Testis (tissue), 3 donors: ENCODE results near the gene SSMEM1. TPM values are rescaled to one million over a fixed set of nuclear protein-coding genes. Genes with fewer than 3 reads are reported as not detected.
A peak's percentile ranks its signal among the peaks of the same experiment; 100 is the strongest.
"Not testable (repeated sequence)": the region's sequence is repeated elsewhere in the genome, so short reads cannot be mapped to it uniquely, and the experiment has no call there.

Source experiments
- DNase-seq: peaks from one replicate; pipeline ENCODE4 v3.0.0-alpha.2; 2019
- H3K27ac ChIP-seq, 2 donors: fragments of 200-600 bp; sonication (generic); one replicate each; pipeline ENCODE4 v1.5.1; 2019
- H3K27me3 ChIP-seq: fragments of 200-600 bp; sonication (generic); one replicate; pipeline ENCODE4 v1.5.1; 2019
- H3K36me3 ChIP-seq: fragments of 200-600 bp; sonication (generic); one replicate; pipeline ENCODE4 v1.5.1; 2017; ENCODE audit warnings: low read depth; ENCODE audit errors: missing control alignments
- H3K4me1 ChIP-seq: fragments of 200-600 bp; sonication (generic); one replicate; pipeline ENCODE4 v1.5.1; 2019
- H3K4me3 ChIP-seq, 2 donors: fragments of 200-600 bp; sonication (generic); one replicate each; pipeline ENCODE4 v1.5.1; 2017 to 2019
- H3K9me3 ChIP-seq: fragments of 200-600 bp; sonication (generic); one replicate; pipeline ENCODE4 v1.5.1; 2017
- CTCF ChIP-seq, 3 experiments: fragments of 450-650 bp in 2 of 3; fragments of 200-600 bp in 1 of 3; sonication (generic) in 1 of 3; IDR thresholded peaks; one replicate each; pipeline ENCODE4 v1.5.1; 2016 to 2019; ENCODE audit warnings: antibody characterized with exemption in 3 of 3, mild to moderate bottlenecking in 2 of 3, moderate library complexity in 1 of 3
- POLR2A ChIP-seq: fragments of 450-650 bp; IDR thresholded peaks from one replicate; pipeline ENCODE4 v1.6.1; 2017; ENCODE audit warnings: antibody characterized with exemption, mild to moderate bottlenecking, moderate library complexity
- WGBS, 2 donors: methylation state at CpG; one replicate each; pipeline ENCODE4 v1.1.5; 2018; 5-methylcytosine and 5-hydroxymethylcytosine counted together
- intact Hi-C: fragments of 100-400 bp; cut with DNase I; formaldehyde crosslinking; loops from one replicate; pipeline ENCODE4 v1.15.1; 2023; ENCODE audit warnings: low total_unique reads
- polyA plus RNA-seq: library from polyadenylated mRNA; stranded (reverse); fragments of 350-450 nt; fragmentation: Illumina TruSeq; extraction: RNeasy Lipid Tissue Mini Kit (QIAGEN cat#74804); gene quantifications from one replicate; pipeline ENCODE4 v1.2.3, GENCODE V29; 2014; ENCODE audit warnings: low read depth, low replicate concordance; ENCODE audit not compliant: insufficient read depth
- total RNA-seq, 2 donors: library from RNA; depleted of rRNA; stranded (reverse); fragments of >200 nt; gene quantifications; one replicate each; pipeline ENCODE4 v1.2.3, GENCODE V29; 2016

SSMEM1 gene
- total and polyA plus RNA-seq, 3 donors from 2014 or later = 17.8 to 61.0 (median 34.8) TPM

GRCh38 chr7:130221746-130222145 lies 14.1 kb downstream of the SSMEM1 start:
- no peak overlapping the region for H3K27ac ChIP-seq
- intact Hi-C loops = no loop called here
- no peaks in the 10 kb centered on the region for H3K9me3 ChIP-seq
- H3K4me1 ChIP-seq = no peaks in the 10 kb centered on the region
- H3K4me3 ChIP-seq = no peak overlapping the region
- DNase-seq = no peak
- no peaks in the 10 kb centered on the region for H3K27me3 ChIP-seq
- WGBS, 2 donors = 90 to 97% methylated on average over 4 of the region's 4 CpGs
- H3K36me3 ChIP-seq = no peaks in the 10 kb centered on the region
- TF ChIP-seq CTCF (IDR thresholded peaks at IDR 0.05) (no peak), POLR2A (no peak)

- WGBS, 2 donors = 41 to 94% methylated on average over 1 of the region's 1 CpG
- TF ChIP-seq POLR2A (no peak), CTCF (IDR thresholded peaks at IDR 0.05) (no peak)
- intact Hi-C loops = no loop called here
- H3K4me3 ChIP-seq = no peak overlapping the region
- H3K27me3 ChIP-seq = no peaks in the 10 kb centered on the region
- H3K9me3 ChIP-seq = no peaks in the 10 kb centered on the region
- H3K36me3 ChIP-seq = no peaks in the 10 kb centered on the region
- no peak overlapping the region for H3K27ac ChIP-seq
- no peaks in the 10 kb centered on the region for H3K4me1 ChIP-seq
- DNase-seq = no peak
These were observed 16.0 kb downstream of the SSMEM1 start for GRCh38 chr7:130223646-130224045.

GRCh38 chr7:130224210-130224609 lies 16.6 kb downstream of the SSMEM1 start:
- no peaks in the 10 kb centered on the region for H3K27me3 ChIP-seq
- 91 to 92% methylated on average over 5 of the region's 5 CpGs for WGBS, 2 donors
- H3K9me3 ChIP-seq = no peaks in the 10 kb centered on the region
- TF ChIP-seq CTCF (IDR thresholded peaks at IDR 0.05) (no peak), POLR2A (no peak)
- H3K4me3 ChIP-seq = no peak overlapping the region
- no peaks in the 10 kb centered on the region for H3K36me3 ChIP-seq
- no peaks in the 10 kb centered on the region for H3K4me1 ChIP-seq
- no peak for DNase-seq
- H3K27ac ChIP-seq = no peak overlapping the region
- intact Hi-C loops = no loop called here

- H3K36me3 ChIP-seq, intact Hi-C loops, H3K9me3 ChIP-seq, H3K27me3 ChIP-seq, H3K4me1 ChIP-seq, H3K27ac ChIP-seq, H3K4me3 ChIP-seq: not testable (repeated sequence)
- peak; percentile 16 for DNase-seq
- WGBS, 2 donors = 71 to 75% methylated on average over 3 of the region's 3 CpGs
These were observed 17.3 kb downstream of the SSMEM1 start for GRCh38 chr7:130224923-130225322.

GRCh38 chr7:130226333-130226732 lies 18.7 kb downstream of the SSMEM1 start:
- H3K9me3 ChIP-seq = no peaks in the 10 kb centered on the region
- H3K4me1 ChIP-seq = no peaks in the 10 kb centered on the region
- intact Hi-C loops = no loop called here
- no peak for DNase-seq
- H3K4me3 ChIP-seq = no peak overlapping the region
- TF ChIP-seq CTCF (IDR thresholded peaks at IDR 0.05) (no peak), POLR2A (no peak)
- H3K27me3 ChIP-seq = no peaks in the 10 kb centered on the region
- 87 to 88% methylated on average over 1 of the region's 1 CpG for WGBS, 2 donors
- H3K27ac ChIP-seq = no peak overlapping the region
- no peaks in the 10 kb centered on the region for H3K36me3 ChIP-seq
